Measurements from ENCODE around the gene KCNIP3.

Gene KCNIP3

GRCh38 chr2:95379371-95379831 is 82.3 kb downstream of the KCNIP3 start:
- Histone ChIP-seq H3K9me3 (ENCODE audit: insufficient read depth, low read length) (no peaks in the 10 kb centered on the region), H3K36me3 (replicated peaks; ENCODE audit: low read depth, low read length) (no peaks in the 10 kb centered on the region), H4K20me1 (ENCODE audit: insufficient read depth, low read length) (no peaks in the 10 kb centered on the region), H2AFZ (ENCODE audit: low read depth, low read length) (no peak overlapping the region), H3K79me2 (ENCODE audit: low read length) (no peaks in the 10 kb centered on the region), H3K27me3 (ENCODE audit: low read depth, low read length) (no peaks in the 10 kb centered on the region), H3K4me1 (ENCODE audit: low read length) (peaks cover 6% of the 10 kb centered on the region; the same call in 1 of the 2 replicates), H3K4me3 (ENCODE audit: low read length) (no peak overlapping the region), H3K4me2 (ENCODE audit: low read length) (peak overlapping the region; percentile 16; the same call in 1 of the 2 replicates), H3K9ac (ENCODE audit: low read length) (no peak overlapping the region), H3K27ac (ENCODE audit: low read length) (no peak overlapping the region)
- TF ChIP-seq EZH2phosphoT487 (IDR thresholded peaks at IDR 0.05; ENCODE audit: low read depth) (no peak), CTCF (IDR thresholded peaks at IDR 0.05; ENCODE audit: low read depth, low read length) (peak; percentile 47)

GRCh38 chr2:95380280-95380679 is 83.1 kb downstream of the KCNIP3 start:
- H3K4me2 ChIP-seq (ENCODE audit: low read length), result no peak overlapping the region
- no peaks in the 10 kb centered on the region for H3K79me2 ChIP-seq (ENCODE audit: low read length)
- no peak overlapping the region for H2AFZ ChIP-seq (ENCODE audit: low read depth, low read length)
- H4K20me1 ChIP-seq (ENCODE audit: insufficient read depth, low read length), result no peaks in the 10 kb centered on the region
- no peaks in the 10 kb centered on the region for H3K9me3 ChIP-seq (ENCODE audit: insufficient read depth, low read length)
- no peak overlapping the region for H3K9ac ChIP-seq (ENCODE audit: low read length)
- no peak overlapping the region for H3K27ac ChIP-seq (ENCODE audit: low read length)
- peaks cover 6% of the 10 kb centered on the region; the same call in 1 of the 2 replicates for H3K4me1 ChIP-seq (ENCODE audit: low read length)
- TF ChIP-seq EZH2phosphoT487 (IDR thresholded peaks at IDR 0.05; ENCODE audit: low read depth), result no peak
- TF ChIP-seq CTCF (IDR thresholded peaks at IDR 0.05; ENCODE audit: low read depth, low read length), result no peak
- no peak overlapping the region for H3K4me3 ChIP-seq (ENCODE audit: low read length)
- H3K36me3 ChIP-seq (replicated peaks; ENCODE audit: low read depth, low read length), result no peaks in the 10 kb centered on the region
- no peaks in the 10 kb centered on the region for H3K27me3 ChIP-seq (ENCODE audit: low read depth, low read length)

- Histone ChIP-seq H3K9ac (ENCODE audit: low read length) (no peak overlapping the region), H3K4me1 (ENCODE audit: low read length) (peaks cover 6% of the 10 kb centered on the region; the same call in 1 of the 2 replicates), H3K4me2 (ENCODE audit: low read length) (no peak overlapping the region), H3K79me2 (ENCODE audit: low read length) (no peaks in the 10 kb centered on the region), H3K27ac (ENCODE audit: low read length) (no peak overlapping the region), H3K4me3 (ENCODE audit: low read length) (no peak overlapping the region), H3K9me3 (ENCODE audit: insufficient read depth, low read length) (no peaks in the 10 kb centered on the region), H4K20me1 (ENCODE audit: insufficient read depth, low read length) (no peaks in the 10 kb centered on the region), H3K27me3 (ENCODE audit: low read depth, low read length) (no peaks in the 10 kb centered on the region), H2AFZ (ENCODE audit: low read depth, low read length) (no peak overlapping the region), H3K36me3 (replicated peaks; ENCODE audit: low read depth, low read length) (no peaks in the 10 kb centered on the region)
- TF ChIP-seq EZH2phosphoT487 (IDR thresholded peaks at IDR 0.05; ENCODE audit: low read depth) (no peak), CTCF (IDR thresholded peaks at IDR 0.05; ENCODE audit: low read depth, low read length) (no peak)
Observed at GRCh38 chr2:95380731-95381130, 83.6 kb downstream of the KCNIP3 start.

GRCh38 chr2:95381212-95382191 is 84.4 kb downstream of the KCNIP3 start:
- Histone ChIP-seq H3K4me2 (ENCODE audit: low read length) (no peak overlapping the region), H4K20me1 (ENCODE audit: insufficient read depth, low read length) (no peaks in the 10 kb centered on the region), H3K9ac (ENCODE audit: low read length) (no peak overlapping the region), H3K9me3 (ENCODE audit: insufficient read depth, low read length) (no peaks in the 10 kb centered on the region), H3K27me3 (ENCODE audit: low read depth, low read length) (no peaks in the 10 kb centered on the region), H3K36me3 (replicated peaks; ENCODE audit: low read depth, low read length) (no peaks in the 10 kb centered on the region), H2AFZ (ENCODE audit: low read depth, low read length) (no peak overlapping the region), H3K27ac (ENCODE audit: low read length) (no peak overlapping the region), H3K4me1 (ENCODE audit: low read length) (peaks cover 6% of the 10 kb centered on the region; the same call in 1 of the 2 replicates), H3K4me3 (ENCODE audit: low read length) (no peak overlapping the region), H3K79me2 (ENCODE audit: low read length) (no peaks in the 10 kb centered on the region)
- TF ChIP-seq CTCF (IDR thresholded peaks at IDR 0.05; ENCODE audit: low read depth, low read length), result no peak
- TF ChIP-seq EZH2phosphoT487 (IDR thresholded peaks at IDR 0.05; ENCODE audit: low read depth), result no peak
